Epithelial cell of prostate (primary cell): Measurements from ENCODE around the gene SND1.

Source experiments
- DNase-seq: peaks from one replicate; pipeline ENCODE4 v3.0.0-alpha.2; 2011; ENCODE audit warnings: low read depth, low spot score
- H3K27ac ChIP-seq: fragments of 450-650 bp; 2 replicates; pipeline ENCODE4 v1.5.1; 2017; ENCODE audit warnings: mild to moderate bottlenecking

Gene SND1

DNA sequence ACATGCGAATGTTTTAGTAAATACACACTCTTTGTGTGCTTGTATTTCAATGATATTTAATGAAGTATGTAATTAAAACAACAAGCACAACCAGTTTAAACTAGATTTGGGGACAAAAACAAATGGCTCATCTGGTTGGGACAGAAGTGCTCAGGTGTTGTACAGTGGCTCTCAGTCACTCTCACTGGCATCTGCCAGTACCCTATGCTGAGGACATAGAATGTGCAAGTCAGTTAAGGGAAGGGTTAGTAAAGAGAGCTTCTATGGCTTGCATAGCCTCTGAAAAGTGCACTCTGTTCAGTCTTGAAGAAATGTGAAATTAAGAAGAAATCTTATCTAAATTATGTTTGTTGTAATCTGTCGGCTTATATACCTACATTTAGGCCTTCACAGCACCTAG lies 196.2 kb downstream of the SND1 start:
- no peak for DNase-seq
- H3K27ac ChIP-seq: no peak overlapping the region

GRCh38 chr7:127850195-127850594 lies 198.2 kb downstream of the SND1 start:
- H3K27ac ChIP-seq: no peak overlapping the region
- no peak for DNase-seq

DNA sequence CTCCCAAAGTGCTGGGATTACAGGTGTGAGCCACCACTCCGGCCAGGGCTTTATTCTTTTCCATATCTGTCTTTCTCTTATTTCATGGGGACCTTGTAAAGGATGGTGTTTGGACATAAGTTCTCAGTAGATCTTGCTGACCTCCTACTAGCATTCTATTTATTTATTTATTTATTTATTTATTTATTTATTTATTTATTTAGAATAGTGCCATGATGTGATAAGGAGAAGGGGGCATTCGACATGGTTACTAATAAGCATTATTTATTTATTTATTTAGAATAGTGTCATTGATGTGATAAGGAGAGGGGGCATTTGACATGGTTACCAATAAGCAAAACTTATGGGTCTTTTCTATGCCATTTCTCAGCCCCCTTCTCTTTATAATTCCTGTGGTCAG lies 202.4 kb downstream of the SND1 start:
- DNase-seq: no peak
- no peak overlapping the region for H3K27ac ChIP-seq

DNA sequence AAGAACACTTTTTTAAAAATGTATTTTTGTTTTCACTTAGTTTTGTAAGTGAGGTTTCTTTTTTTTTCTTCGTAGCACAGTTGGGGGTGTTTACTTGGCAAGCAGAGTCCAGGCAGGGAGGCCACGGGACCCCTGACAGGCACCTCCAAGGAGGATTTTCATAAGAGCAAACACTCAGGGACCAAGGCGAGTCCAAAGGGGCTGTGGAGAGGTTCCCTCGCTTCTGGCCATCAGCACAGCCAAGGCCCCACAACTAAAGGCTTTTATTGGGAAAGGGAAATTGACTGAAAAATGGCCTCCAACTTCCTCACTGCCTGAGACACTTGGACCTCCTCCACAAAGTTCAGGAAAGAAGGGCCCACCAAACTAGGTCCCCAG lies 205.5 kb downstream of the SND1 start:
- DNase-seq: no peak
- H3K27ac ChIP-seq: no peak overlapping the region

- no peak for DNase-seq
- H3K27ac ChIP-seq: no peak overlapping the region
Observed at GRCh38 chr7:127858091-127858914, 206.3 kb downstream of the SND1 start.

GRCh38 chr7:127858915-127859189 lies 206.9 kb downstream of the SND1 start:
- no peak overlapping the region for H3K27ac ChIP-seq
- DNase-seq: no peak

DNA sequence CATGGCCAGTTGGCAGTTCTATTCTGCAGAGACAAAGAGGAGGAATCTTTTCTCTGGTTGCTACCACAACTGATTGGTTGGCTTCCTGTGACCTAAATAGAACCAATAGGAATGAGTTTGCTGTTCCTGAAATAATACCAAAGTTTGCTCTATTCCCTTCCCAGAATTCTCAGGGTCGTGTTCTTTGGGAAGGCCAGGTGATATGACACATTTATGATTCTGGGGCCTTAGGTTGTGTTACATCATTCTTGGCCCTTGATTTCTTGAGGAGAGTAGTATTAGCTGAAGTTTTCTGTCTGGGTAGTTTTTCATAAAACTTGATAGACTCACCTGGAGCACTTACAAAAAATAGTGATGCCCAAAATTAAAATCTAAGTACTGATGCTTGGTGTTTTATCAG lies 207.3 kb downstream of the SND1 start:
- no peak overlapping the region for H3K27ac ChIP-seq
- no peak for DNase-seq

GRCh38 chr7:127862525-127862924 lies 210.5 kb downstream of the SND1 start:
- DNase-seq: no peak
- H3K27ac ChIP-seq: no peak overlapping the region

GRCh38 chr7:127863082-127863481 lies 211.1 kb downstream of the SND1 start:
- DNase-seq: no peak

DNA sequence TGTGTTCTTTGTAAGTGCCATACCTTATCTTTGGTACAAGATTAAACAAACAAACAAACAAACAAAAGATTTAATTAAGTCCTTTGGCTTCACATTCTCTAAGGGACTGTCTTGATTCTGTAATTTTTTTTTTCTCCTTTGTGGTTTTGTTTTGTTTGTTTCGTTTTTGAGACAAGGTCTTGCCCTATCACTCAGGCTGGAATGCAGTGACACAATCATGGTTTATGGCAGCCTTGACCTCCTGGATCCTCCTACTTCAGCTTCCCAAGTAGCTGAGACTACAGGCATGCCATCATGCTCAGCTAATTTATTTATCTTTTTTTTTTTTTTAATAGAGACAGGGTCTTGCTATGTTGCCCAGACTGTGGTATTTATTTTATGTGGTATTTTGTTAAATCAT lies 213.5 kb downstream of the SND1 start:
- no peak overlapping the region for H3K27ac ChIP-seq
- DNase-seq: no peak

More at GRCh38 chr7:127863082-127863481, 211.1 kb downstream of the SND1 start:
- no peak overlapping the region for H3K27ac ChIP-seq

GRCh38 chr7:127870231-127870907 lies 218.4 kb downstream of the SND1 start:
- no peak for DNase-seq
- no peak overlapping the region for H3K27ac ChIP-seq

DNA sequence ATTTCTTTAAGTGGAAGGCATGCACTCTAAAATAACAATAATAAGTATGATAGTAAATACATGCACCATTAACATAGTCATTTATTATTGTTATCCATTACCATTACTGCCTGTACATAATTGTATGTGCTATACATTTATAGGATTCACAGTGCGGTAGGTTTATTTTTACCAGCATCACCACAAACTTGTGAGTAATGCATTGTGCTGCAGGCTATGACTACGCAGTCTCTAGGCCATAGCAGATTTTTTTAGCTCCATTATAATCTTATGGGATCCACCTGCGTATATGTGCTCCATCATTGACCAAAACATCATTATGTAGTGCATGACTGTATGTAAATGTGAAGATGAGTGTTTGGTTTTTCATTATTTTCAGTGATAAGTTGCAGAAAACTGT lies 219.2 kb downstream of the SND1 start:
- no peak for DNase-seq
- no peak overlapping the region for H3K27ac ChIP-seq

GRCh38 chr7:127872122-127872521 lies 220.1 kb downstream of the SND1 start:
- no peak for DNase-seq
- H3K27ac ChIP-seq: no peak overlapping the region

DNA sequence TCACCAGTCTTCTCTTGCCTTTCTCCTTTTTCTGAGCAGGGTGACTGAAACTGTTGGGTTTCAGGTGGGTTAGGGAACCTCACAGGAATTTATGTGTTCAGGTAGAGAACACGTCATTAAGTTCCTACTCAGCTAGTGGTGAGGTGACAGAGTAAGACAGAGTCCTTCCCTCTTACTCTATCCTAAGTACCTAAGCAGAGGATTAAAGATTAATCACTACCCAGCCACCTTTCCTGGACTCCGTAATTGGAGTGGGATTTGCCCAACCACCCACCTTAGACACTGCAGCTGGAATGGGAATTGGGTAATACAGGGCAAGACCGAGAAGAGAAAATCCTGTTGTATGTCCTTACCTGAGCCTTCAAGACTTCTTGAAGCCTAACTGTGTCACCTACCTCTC lies 221.2 kb downstream of the SND1 start:
- H3K27ac ChIP-seq: no peak overlapping the region
- no peak for DNase-seq

- no peak overlapping the region for H3K27ac ChIP-seq
- no peak for DNase-seq
Observed at GRCh38 chr7:127873715-127874636, 222.0 kb downstream of the SND1 start.

DNA sequence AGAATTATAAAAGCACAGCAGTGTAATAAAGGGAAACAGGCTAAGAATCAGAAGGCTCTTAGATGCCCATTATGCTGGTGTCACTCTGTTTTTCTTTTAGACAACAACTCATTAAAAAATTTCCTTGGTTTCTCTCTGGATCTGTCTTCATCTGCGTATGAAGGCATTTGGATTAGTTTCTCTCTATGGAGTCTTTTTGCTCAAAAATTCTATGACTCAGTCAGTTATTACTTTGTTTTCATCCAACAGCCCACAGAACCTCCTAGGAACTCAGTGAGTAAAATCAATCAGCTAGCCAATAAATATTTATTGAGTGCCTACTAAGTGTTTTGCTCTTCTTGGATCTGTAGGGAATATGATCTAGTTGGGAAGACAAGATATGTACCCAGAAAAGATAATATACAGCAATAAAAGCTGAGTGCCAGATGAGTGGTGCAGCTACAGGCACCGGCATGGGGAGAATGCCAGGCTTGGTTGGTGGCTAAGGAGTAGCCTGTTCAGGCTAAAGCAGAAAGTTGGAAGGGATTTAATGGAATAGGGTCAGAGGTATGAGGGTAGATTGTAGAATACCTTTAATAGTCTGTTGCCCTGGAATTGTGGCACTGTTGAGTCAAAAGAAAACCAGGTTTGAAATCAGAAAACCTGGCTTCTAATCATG lies 223.1 kb downstream of the SND1 start:
- H3K27ac ChIP-seq: no peak overlapping the region
- no peak for DNase-seq

DNA sequence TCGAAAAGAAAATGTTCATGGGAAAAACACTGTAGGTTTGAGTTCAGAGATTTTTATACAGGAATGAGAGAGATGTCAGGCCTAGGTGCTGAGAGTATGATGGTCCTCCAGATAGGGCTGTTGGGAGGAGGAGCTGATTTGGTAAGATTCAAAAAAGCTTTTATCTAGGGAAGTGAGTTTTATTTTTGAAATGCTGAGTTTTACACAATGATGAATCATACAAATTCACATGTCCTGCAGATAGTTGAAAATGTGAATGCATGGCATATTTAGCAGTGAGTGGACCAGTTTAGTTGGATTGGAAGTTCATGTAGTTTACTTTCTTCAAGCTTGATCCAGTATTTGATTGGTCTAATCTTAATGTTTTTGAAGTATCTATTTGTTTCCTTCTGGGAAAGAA lies 224.4 kb downstream of the SND1 start:
- DNase-seq: no peak
- no peak overlapping the region for H3K27ac ChIP-seq

DNA sequence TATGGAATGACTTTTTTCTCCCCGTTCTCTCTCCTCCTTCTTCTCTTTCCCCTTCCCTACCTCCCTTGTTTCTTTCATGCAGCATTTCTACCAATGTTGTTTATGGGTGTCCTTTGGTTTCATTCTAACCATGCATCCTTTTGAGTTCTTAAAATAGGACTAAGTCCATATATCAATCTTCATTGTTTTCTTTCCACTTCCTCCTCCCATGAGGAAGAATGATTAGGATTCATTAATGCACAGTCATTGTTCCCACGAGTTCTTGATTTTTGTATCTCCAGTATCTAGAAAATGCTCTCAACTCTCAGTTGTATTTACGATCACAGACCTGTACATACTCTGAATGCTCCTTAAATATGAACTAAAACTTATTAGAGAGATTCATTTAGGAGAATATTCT lies 226.0 kb downstream of the SND1 start:
- no peak for DNase-seq
- H3K27ac ChIP-seq: no peak overlapping the region

DNA sequence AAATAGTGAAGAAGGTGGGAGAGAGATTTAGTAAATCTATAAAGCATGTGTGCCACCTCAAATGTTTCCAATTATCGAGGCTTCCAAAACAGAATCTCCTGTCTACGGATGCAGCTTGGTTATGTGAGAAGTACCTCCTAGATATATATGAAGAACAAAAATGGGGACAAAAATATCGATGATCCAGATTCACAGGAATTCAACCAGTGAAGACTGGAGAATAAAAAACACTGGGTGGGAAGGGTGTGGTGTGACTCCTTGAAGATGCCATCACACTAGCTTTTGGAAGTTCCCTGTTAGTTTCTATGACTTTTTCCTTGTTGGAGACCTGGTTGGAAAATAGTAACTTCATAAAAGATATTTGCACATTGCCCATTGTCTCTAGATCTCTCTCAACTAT lies 226.8 kb downstream of the SND1 start:
- no peak for DNase-seq
- no peak overlapping the region for H3K27ac ChIP-seq

DNA sequence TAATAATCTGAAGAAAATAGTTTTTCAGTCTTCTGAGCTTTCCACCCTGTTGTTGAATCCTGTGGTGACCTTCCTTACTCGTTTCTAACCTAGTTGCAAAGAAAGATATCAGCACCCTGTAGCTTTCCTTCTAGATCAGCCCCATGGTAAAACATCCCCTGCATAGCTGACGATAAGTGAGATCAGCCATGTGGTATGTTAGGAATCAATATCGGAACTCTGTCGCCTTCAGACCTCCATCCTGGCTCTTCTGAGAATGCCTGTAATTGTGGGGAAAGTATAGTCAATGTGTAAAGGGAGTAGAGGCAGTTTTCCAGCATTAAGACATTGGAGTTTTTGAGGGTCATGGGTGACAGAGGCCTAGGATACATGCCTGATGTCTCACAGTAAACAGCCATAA lies 227.4 kb downstream of the SND1 start:
- DNase-seq: no peak
- H3K27ac ChIP-seq: no peak overlapping the region

GRCh38 chr7:127879942-127880341 lies 227.9 kb downstream of the SND1 start:
- DNase-seq: no peak
- H3K27ac ChIP-seq: no peak overlapping the region
